H1 (cell line): ENCODE results near the gene WNK3. TPM values are rescaled to one million over a fixed set of nuclear protein-coding genes. Genes with fewer than 3 reads are reported as not detected.

ENCODE experiments used
- NRF1 ChIP-seq: IDR thresholded peaks from 2 replicates; pipeline ENCODE4 v1.6.1; 2011; ENCODE audit warnings: mild to moderate bottlenecking, low read depth, low read length, improper control_type of control experiment
- POU5F1 ChIP-seq: IDR thresholded peaks from 2 replicates; pipeline ENCODE4 v1.6.1; 2011; ENCODE audit warnings: low read depth, mild to moderate bottlenecking, low read length, moderate library complexity
- SIRT6 ChIP-seq: IDR thresholded peaks from one replicate; pipeline ENCODE4 v1.7.1; 2012; ENCODE audit warnings: low read length, inconsistent platforms
- TAF7 ChIP-seq: optimal IDR thresholded peaks from 2 replicates; pipeline ENCODE3; 2011; ENCODE audit warnings: low read depth, mild to moderate bottlenecking, inconsistent platforms, low read length, moderate library complexity, borderline replicate concordance
- TBP ChIP-seq: IDR thresholded peaks from 2 replicates; pipeline ENCODE4 v1.6.1; 2011; ENCODE audit warnings: low read depth, low read length, improper control_type of control experiment
- TCF12 ChIP-seq: IDR thresholded peaks from 2 replicates; pipeline ENCODE4 v1.6.1; 2011; ENCODE audit warnings: low read depth, mild to moderate bottlenecking, low read length
- polyA plus RNA-seq, 7 experiments: library from polyadenylated mRNA; depleted of rRNA in 3 of 7; stranded (reverse) in 5 of 7; unstranded in 2 of 7; fragments of >200 nt in 5 of 7; fragments of 200-250 nt in 2 of 7; gene quantifications; 1 replicate in 5 of 7; 2 replicates in 1 of 7; 4 replicates in 1 of 7; pipeline versions ENCODE4 v1.2.1 to v1.2.3, GENCODE V29; 2011 to 2013; ENCODE audit warnings: missing spikeins in 2 of 7, mixed read lengths in 2 of 7
- total RNA-seq: library from RNA; stranded (reverse); fragmentation: NEBNext Ultra II Directional; extraction: Animal tissue kit (Norgen Biotek cat#: 25700); gene quantifications from 2 replicates; pipeline ENCODE4 v1.2.1, GENCODE V29; 2021

The WNK3 gene
- total and polyA plus RNA-seq, 2 of the 8 experiments (the other 6 are each of a cell fraction or from before 2014, with no cell fraction given), result 5.5 to 37.5 TPM

GRCh38 chrX:54177306-54177705 lies 180.5 kb downstream of the WNK3 start (continued):
- TF ChIP-seq SIRT6, result no peak
- no peak for TF ChIP-seq TAF7
- no peak for TF ChIP-seq TBP
- TF ChIP-seq TCF12, result no peak
- no peak for TF ChIP-seq NRF1
- no peak for TF ChIP-seq POU5F1
